Adrenal gland (tissue), 12 donors: ENCODE results near the gene AGL. TPM values are rescaled to one million over a fixed set of nuclear protein-coding genes. Genes with fewer than 3 reads are reported as not detected.
"Not testable (repeated sequence)": the region's sequence is repeated elsewhere in the genome, so short reads cannot be mapped to it uniquely, and the experiment has no call there.

Experiments used
- DNase-seq, 7 donors: peaks; one replicate each; pipeline ENCODE4 v3.0.0-alpha.2; 2019 to 2020
- H3K27ac ChIP-seq, 5 donors: fragments of 200-600 bp; sonication (generic) in 4 of 5; 1 replicate in 3 of 5; 2 replicates in 2 of 5; pipeline versions ENCODE4 v1.5.1 to v1.8.0; 2016 to 2020; ENCODE audit warnings: mild to moderate bottlenecking in 1 of 5
- H3K27me3 ChIP-seq: fragments of 200-600 bp; 2 replicates; pipeline ENCODE4 v1.8.0; 2021
- H3K36me3 ChIP-seq, 2 donors: fragments of 200-600 bp; replicated peaks in 1 of 2; 1 replicate in 1 of 2; 2 replicates in 1 of 2; pipeline versions ENCODE4 v1.5.1 to v1.8.0; 2018 to 2022
- H3K4me1 ChIP-seq, 2 donors: fragments of 200-600 bp; replicated peaks in 1 of 2; 1 replicate in 1 of 2; 2 replicates in 1 of 2; pipeline versions ENCODE4 v1.5.1 to v1.8.0; 2018 to 2021
- H3K4me3 ChIP-seq, 4 donors: fragments of 200-600 bp; sonication (generic) in 3 of 4; one replicate each; pipeline ENCODE4 v1.5.1; 2016 to 2018
- H3K9me3 ChIP-seq, 3 donors: fragments of 200-600 bp; sonication (generic) in 1 of 3; replicated peaks in 1 of 3; 1 replicate in 2 of 3; 2 replicates in 1 of 3; pipeline versions ENCODE4 v1.5.1 to v1.8.0; 2016 to 2021
- POLR2A ChIP-seq, 2 donors: fragments of 450-650 bp; IDR thresholded peaks; one replicate each; pipeline ENCODE4 v1.6.1; 2017; ENCODE audit warnings: antibody characterized with exemption in 2 of 2, mild to moderate bottlenecking in 2 of 2, moderate library complexity in 1 of 2
- WGBS, 4 donors: extraction: QIAGEN DNeasy Blood & Tissue Kit in 2 of 4; methylation state at CpG; one replicate each; pipeline versions ENCODE4 v1.1.5 to v1.1.7; 2013 to 2017; 5-methylcytosine and 5-hydroxymethylcytosine counted together
- intact Hi-C, 2 donors: fragments of 100-400 bp; cut with DNase I; formaldehyde crosslinking; loops; one replicate each; pipeline versions ENCODE4 v1.14.1 to v1.15.0; 2022 to 2023
- polyA plus RNA-seq, 3 donors: library from polyadenylated mRNA; stranded (reverse); fragments of 200-250 nt in 2 of 3; fragments of 350-450 nt in 1 of 3; fragmentation: Illumina TruSeq in 1 of 3; extraction: RNeasy Lipid Tissue Mini Kit (QIAGEN cat#74804) in 1 of 3; gene quantifications; one replicate each; pipeline ENCODE4 v1.2.3, GENCODE V29; 2013 to 2014
- total RNA-seq, 9 donors: library from RNA; depleted of rRNA in 4 of 9; stranded (reverse); fragments of >200 nt in 4 of 9; fragments of 120-200 nt in 1 of 9; fragmentation: NEBNext Ultra II Directional in 1 of 9; extraction: Animal tissue kit (Norgen Biotek cat#: 25700) in 1 of 9; gene quantifications; one replicate each; pipeline versions ENCODE4 v1.1.0 to v1.2.4, GENCODE V29; 2013 to 2023
- TF ChIP-seq, protein P1 (sequence below), 6 experiments: fragments of 450-650 bp in 4 of 6; fragments of 200-600 bp in 2 of 6; sonication (generic) in 1 of 6; IDR thresholded peaks; 1 replicate in 5 of 6; 2 replicates in 1 of 6; pipeline versions ENCODE4 v1.5.1 to v1.8.0; 2016 to 2021; ENCODE audit warnings: antibody characterized with exemption in 6 of 6, mild to moderate bottlenecking in 2 of 6, moderate library complexity in 1 of 6
- donor health status: healthy with polysubstance abuse.
- donor health status: Bipolar disorder and iron deficiency.
- donor health status: DM: yes; HTN: yes; CAD: no.
- donor health status: DM: no; HTN: no; CAD: no.
- donor health status: DM: no; HTN: no; CAD: no.
- donor health status: DM: yes; HTN: yes; CAD: no.

The AGL gene
- total and polyA plus RNA-seq, 12 donors = 4.5 to 27.5 (median 14.8) TPM

DNA sequence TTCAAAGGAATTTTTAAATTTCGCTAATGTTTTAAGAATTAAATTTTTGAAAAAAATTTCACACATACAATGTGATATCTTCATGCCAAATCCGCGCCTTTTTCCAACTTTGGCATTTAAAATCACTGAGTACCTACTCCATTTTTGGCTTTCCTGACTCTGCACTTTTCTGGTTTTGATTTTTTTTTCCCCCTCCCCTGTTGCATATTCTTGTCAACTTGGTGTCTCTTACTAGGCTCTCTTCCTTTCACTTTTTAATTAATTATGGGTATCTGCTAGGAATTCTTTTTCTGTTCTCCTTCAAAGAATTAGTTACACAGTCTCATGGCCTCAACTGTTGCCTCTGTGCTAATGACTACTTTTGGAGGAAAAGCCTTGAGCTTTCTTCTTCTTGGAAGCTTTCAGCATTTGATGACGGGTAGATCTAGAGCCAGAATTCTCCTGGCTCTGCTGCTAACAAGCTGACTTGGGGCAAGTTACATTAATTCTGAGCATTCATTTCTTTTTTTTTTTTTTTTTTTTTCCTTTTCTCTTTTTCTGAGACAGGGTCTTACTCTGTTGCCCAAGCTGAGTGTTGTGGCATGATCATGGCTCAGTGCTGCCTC lies 1.8 kb downstream of the AGL start:
- H3K9me3 ChIP-seq = no peaks in the 10 kb centered on the region
- no peak for DNase-seq
- no peaks in the 10 kb centered on the region for H3K36me3 ChIP-seq
- H3K27me3 ChIP-seq = no peaks in the 10 kb centered on the region
- 82 to 88% (median 84%) methylated on average over 4 of the region's 4 CpGs for WGBS, 4 donors
- H3K27ac ChIP-seq = no peak overlapping the region
- intact Hi-C loops = no loop called here
- H3K4me1 ChIP-seq = peaks cover 8 to 19% of the 10 kb centered on the region in 2 donors
- TF ChIP-seq, protein P1, sequence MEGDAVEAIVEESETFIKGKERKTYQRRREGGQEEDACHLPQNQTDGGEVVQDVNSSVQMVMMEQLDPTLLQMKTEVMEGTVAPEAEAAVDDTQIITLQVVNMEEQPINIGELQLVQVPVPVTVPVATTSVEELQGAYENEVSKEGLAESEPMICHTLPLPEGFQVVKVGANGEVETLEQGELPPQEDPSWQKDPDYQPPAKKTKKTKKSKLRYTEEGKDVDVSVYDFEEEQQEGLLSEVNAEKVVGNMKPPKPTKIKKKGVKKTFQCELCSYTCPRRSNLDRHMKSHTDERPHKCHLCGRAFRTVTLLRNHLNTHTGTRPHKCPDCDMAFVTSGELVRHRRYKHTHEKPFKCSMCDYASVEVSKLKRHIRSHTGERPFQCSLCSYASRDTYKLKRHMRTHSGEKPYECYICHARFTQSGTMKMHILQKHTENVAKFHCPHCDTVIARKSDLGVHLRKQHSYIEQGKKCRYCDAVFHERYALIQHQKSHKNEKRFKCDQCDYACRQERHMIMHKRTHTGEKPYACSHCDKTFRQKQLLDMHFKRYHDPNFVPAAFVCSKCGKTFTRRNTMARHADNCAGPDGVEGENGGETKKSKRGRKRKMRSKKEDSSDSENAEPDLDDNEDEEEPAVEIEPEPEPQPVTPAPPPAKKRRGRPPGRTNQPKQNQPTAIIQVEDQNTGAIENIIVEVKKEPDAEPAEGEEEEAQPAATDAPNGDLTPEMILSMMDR (IDR thresholded peaks at IDR 0.05) = no peak
- no peak for TF ChIP-seq POLR2A (IDR thresholded peaks at IDR 0.05)
- no peak overlapping the region for H3K4me3 ChIP-seq

DNA sequence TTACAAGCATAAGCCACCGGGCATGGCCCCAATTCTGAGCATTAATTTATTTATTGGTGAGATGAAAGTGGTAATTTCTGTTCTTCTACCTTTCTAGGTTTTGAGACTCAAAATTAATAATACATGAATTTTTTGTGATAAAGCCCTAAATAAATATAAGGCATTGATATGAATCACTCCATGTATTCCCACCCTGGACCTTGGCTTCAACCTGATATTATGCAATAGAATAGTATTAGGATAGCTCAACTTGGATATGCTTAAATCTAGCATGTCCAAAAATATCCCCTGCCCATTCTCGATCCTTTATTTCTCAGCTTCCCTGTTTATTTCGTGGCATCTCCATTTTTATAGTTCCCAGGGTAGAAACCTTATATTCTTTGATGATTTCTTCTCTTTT lies 2.5 kb downstream of the AGL start:
- intact Hi-C loops = no loop called here
- 85 to 92% (median 90%) methylated on average over 3 of the region's 3 CpGs for WGBS, 4 donors
- Histone ChIP-seq H3K4me1 (peaks cover 8 to 19% of the 10 kb centered on the region in 2 donors), H3K27ac (no peak overlapping the region), H3K36me3 (no peaks in the 10 kb centered on the region), H3K9me3 (no peaks in the 10 kb centered on the region), H3K4me3 (no peak overlapping the region), H3K27me3 (no peaks in the 10 kb centered on the region)
- TF ChIP-seq, protein P1 (IDR thresholded peaks at IDR 0.05) = no peak
- no peak for TF ChIP-seq POLR2A (IDR thresholded peaks at IDR 0.05)
- DNase-seq = no peak

DNA sequence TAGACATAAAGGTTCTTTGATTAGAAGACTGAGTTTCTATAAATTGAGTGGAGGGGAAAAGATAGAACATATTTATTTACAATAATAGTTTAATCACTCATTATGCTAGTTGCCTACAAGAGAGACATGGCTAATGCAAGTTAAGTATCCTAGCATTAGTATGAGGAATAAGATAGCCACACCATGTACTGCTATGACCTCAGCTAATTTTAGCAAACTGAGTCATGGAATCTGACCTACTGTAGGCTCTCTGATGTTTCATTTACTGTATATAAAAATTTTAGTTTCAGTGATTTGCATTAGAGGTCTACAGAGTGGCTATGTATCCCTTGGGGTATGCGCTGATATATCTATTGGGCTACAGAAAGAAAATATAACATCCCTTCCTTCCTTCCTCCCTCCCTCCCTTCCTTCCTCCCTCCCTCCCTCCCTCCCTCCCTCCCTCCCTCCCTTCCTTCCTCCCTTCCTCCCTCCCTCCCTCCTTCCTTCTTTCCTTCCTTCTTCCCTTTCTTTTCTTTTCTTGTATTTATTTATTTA lies 5.8 kb downstream of the AGL start:
- 97 to 100% (median 97%) methylated on average over 1 of the region's 1 CpG for WGBS, 4 donors

DNA sequence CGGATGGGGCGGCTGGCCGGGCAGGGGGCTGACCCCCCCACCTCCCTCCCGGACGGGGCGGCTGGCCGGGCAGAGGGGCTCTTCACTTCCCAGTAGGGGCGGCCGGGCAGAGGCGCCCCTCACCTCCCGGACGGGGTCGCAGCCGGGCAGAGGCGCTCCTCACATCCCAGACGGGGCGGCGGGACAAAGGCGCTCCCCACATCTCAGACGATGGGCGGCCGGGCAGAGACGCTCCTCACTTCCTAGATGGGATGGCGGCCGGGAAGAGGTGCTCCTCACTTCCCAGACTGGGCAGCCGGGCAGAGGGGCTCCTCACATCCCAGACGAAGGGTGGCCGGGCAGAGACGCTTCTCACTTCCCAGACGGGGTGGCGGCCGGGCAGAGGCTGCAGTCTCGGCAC lies 6.9 kb downstream of the AGL start:
- H3K36me3 ChIP-seq, DNase-seq, intact Hi-C loops, H3K4me1 ChIP-seq, H3K27me3 ChIP-seq, H3K27ac ChIP-seq, H3K4me3 ChIP-seq, H3K9me3 ChIP-seq: not testable (repeated sequence)
- WGBS, 4 donors = 90 to 100% (median 96%) methylated on average over 12 to 31 of the region's 33 CpGs; no CpG with 5 or more reads in 1 of the 4 donors

More for the DNA sequence above, 5.8 kb downstream of the AGL start:
- Histone ChIP-seq H3K4me1 (peaks cover 5 to 13% of the 10 kb centered on the region in 2 donors), H3K4me3 (no peak overlapping the region), H3K9me3 (no peaks in the 10 kb centered on the region), H3K27ac (no peak overlapping the region), H3K27me3 (no peaks in the 10 kb centered on the region), H3K36me3 (no peaks in the 10 kb centered on the region)
- TF ChIP-seq, protein P1 (IDR thresholded peaks at IDR 0.05) = no peak
- no peak for DNase-seq
- intact Hi-C loops = no loop called here

DNA sequence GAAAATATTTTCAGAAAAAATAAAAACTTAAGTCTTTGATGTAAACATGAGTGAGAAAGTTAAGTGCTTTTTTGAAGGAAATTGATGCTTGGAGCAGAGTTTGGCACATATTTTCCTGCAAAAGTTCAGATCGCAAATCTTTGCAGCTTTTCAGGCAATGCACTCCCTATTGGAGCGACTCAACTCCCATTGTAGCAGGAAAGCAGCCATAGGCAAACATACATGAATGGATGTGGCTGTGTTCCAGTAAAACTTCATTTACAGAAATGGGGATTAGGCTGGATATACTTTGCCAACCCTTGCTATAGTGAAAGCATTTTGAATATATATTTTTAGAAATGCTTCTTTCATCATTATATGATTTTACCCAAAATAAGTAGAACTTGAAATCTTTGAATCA lies 8.1 kb downstream of the AGL start:
- H3K9me3 ChIP-seq = no peaks in the 10 kb centered on the region
- no peaks in the 10 kb centered on the region for H3K27me3 ChIP-seq
- TF ChIP-seq POLR2A (IDR thresholded peaks at IDR 0.05) = no peak
- TF ChIP-seq, protein P1 (IDR thresholded peaks at IDR 0.05) = no peak
- intact Hi-C loops = no loop called here
- WGBS, 4 donors = 94 to 96% (median 96%) methylated on average over 2 of the region's 2 CpGs
- H3K27ac ChIP-seq = no peak overlapping the region
- H3K36me3 ChIP-seq = no peaks in the 10 kb centered on the region
- no peaks in the 10 kb centered on the region for H3K4me1 ChIP-seq
- no peak for DNase-seq
- no peak overlapping the region for H3K4me3 ChIP-seq
